Measurements from ENCODE around the gene CCRL2.
"Not testable (repeated sequence)": the region's sequence is repeated elsewhere in the genome, so short reads cannot be mapped to it uniquely, and the experiment has no call there.

Gene CCRL2

GRCh38 chr3:46401579-46401978 is 5.5 kb upstream of the CCRL2 start:
- peaks cover 15% of the 10 kb centered on the region for H3K4me1 ChIP-seq
- H3K9me3 ChIP-seq, result no peaks in the 10 kb centered on the region
- H3K9ac ChIP-seq, result no peak overlapping the region
- TF ChIP-seq Cebpa-rat (IDR thresholded peaks at IDR 0.05), result no peak
- H3K4me2 ChIP-seq, result no peak overlapping the region
- no peak overlapping the region for H3K4me3 ChIP-seq
- H3K27ac ChIP-seq, result no peak overlapping the region
- H3K27me3 ChIP-seq, result no peaks in the 10 kb centered on the region
- no peaks in the 10 kb centered on the region for H3K36me3 ChIP-seq
- H4K20me1 ChIP-seq, result no peaks in the 10 kb centered on the region

- not testable (repeated sequence) for H3K4me2 ChIP-seq, H3K9me3 ChIP-seq, H3K4me3 ChIP-seq, H3K36me3 ChIP-seq, H3K27ac ChIP-seq, H4K20me1 ChIP-seq, H3K9ac ChIP-seq, H3K27me3 ChIP-seq
- peaks cover 28% of the 10 kb centered on the region for H3K4me1 ChIP-seq
Observed at GRCh38 chr3:46402902-46403301, 4.2 kb upstream of the CCRL2 start.

- H3K9ac ChIP-seq, result no peak overlapping the region
- H3K27me3 ChIP-seq, result no peaks in the 10 kb centered on the region
- no peak for TF ChIP-seq Cebpa-rat (IDR thresholded peaks at IDR 0.05)
- no peaks in the 10 kb centered on the region for H4K20me1 ChIP-seq
- peaks cover 37% of the 10 kb centered on the region for H3K4me1 ChIP-seq
- H3K9me3 ChIP-seq, result no peaks in the 10 kb centered on the region
- no peak overlapping the region for H3K27ac ChIP-seq
- no peaks in the 10 kb centered on the region for H3K36me3 ChIP-seq
- peak overlapping the region; percentile 91; the same call in 1 of the 2 replicates for H3K4me2 ChIP-seq
- no peak overlapping the region for H3K4me3 ChIP-seq
Observed at GRCh38 chr3:46405301-46406019, 1.6 kb upstream of the CCRL2 start.

GRCh38 chr3:46406443-46406787 is 644 bp upstream of the CCRL2 start:
- peak overlapping the region; percentile 60; the same call in 1 of the 2 replicates for H3K9ac ChIP-seq
- TF ChIP-seq Cebpa-rat (IDR thresholded peaks at IDR 0.05), result no peak
- H3K4me2 ChIP-seq, result peak overlapping the region; percentile 91
- H3K9me3 ChIP-seq, result no peaks in the 10 kb centered on the region
- H3K27ac ChIP-seq, result peak overlapping the region; percentile 75
- no peak overlapping the region for H3K4me3 ChIP-seq
- peaks cover 37% of the 10 kb centered on the region for H3K4me1 ChIP-seq
- no peaks in the 10 kb centered on the region for H4K20me1 ChIP-seq
- H3K36me3 ChIP-seq, result no peaks in the 10 kb centered on the region
- H3K27me3 ChIP-seq, result no peaks in the 10 kb centered on the region

- Histone ChIP-seq H3K4me3 (peak overlapping the region; percentile 62), H3K36me3 (no peaks in the 10 kb centered on the region), H3K9me3 (no peaks in the 10 kb centered on the region), H3K27ac (peak overlapping the region; percentile 75), H3K4me2 (peak overlapping the region; percentile 91), H3K9ac (peak overlapping the region; percentile 60), H3K27me3 (no peaks in the 10 kb centered on the region), H4K20me1 (no peaks in the 10 kb centered on the region), H3K4me1 (peaks cover 44% of the 10 kb centered on the region)
- no peak for TF ChIP-seq Cebpa-rat (IDR thresholded peaks at IDR 0.05)
Observed at GRCh38 chr3:46407970-46408369, 911 bp downstream of the CCRL2 start.

- Histone ChIP-seq H3K4me2 (peak overlapping the region; percentile 91; the same call in 1 of the 2 replicates), H3K4me3 (no peak overlapping the region), H3K36me3 (no peaks in the 10 kb centered on the region), H4K20me1 (no peaks in the 10 kb centered on the region), H3K27me3 (no peaks in the 10 kb centered on the region), H3K27ac (no peak overlapping the region), H3K9ac (no peak overlapping the region), H3K9me3 (no peaks in the 10 kb centered on the region), H3K4me1 (peaks cover 53% of the 10 kb centered on the region)
- no peak for TF ChIP-seq Cebpa-rat (IDR thresholded peaks at IDR 0.05)
Observed at GRCh38 chr3:46408853-46409252, 1.8 kb downstream of the CCRL2 start.

- H3K9me3 ChIP-seq, result no peaks in the 10 kb centered on the region
- H3K27ac ChIP-seq, result no peak overlapping the region
- no peak overlapping the region for H3K4me3 ChIP-seq
- H3K27me3 ChIP-seq, result no peaks in the 10 kb centered on the region
- peaks cover 55% of the 10 kb centered on the region for H3K4me1 ChIP-seq
- no peak for TF ChIP-seq Cebpa-rat (IDR thresholded peaks at IDR 0.05)
- H3K36me3 ChIP-seq, result no peaks in the 10 kb centered on the region
- H4K20me1 ChIP-seq, result no peaks in the 10 kb centered on the region
- no peak overlapping the region for H3K9ac ChIP-seq
- no peak overlapping the region for H3K4me2 ChIP-seq
Observed at GRCh38 chr3:46409739-46410489, 2.9 kb downstream of the CCRL2 start.

GRCh38 chr3:46410669-46411068 is 3.6 kb downstream of the CCRL2 start:
- Histone ChIP-seq H3K27ac (no peak overlapping the region), H3K9me3 (no peaks in the 10 kb centered on the region), H3K9ac (no peak overlapping the region), H3K4me3 (no peak overlapping the region), H3K36me3 (no peaks in the 10 kb centered on the region), H3K4me2 (no peak overlapping the region), H4K20me1 (no peaks in the 10 kb centered on the region), H3K27me3 (no peaks in the 10 kb centered on the region), H3K4me1 (peaks cover 50% of the 10 kb centered on the region)
- TF ChIP-seq Cebpa-rat (IDR thresholded peaks at IDR 0.05), result no peak

GRCh38 chr3:46411271-46411670 is 4.2 kb downstream of the CCRL2 start:
- Histone ChIP-seq H3K36me3 (no peaks in the 10 kb centered on the region), H3K27ac (no peak overlapping the region), H3K4me2 (no peak overlapping the region), H3K9me3 (no peaks in the 10 kb centered on the region), H3K9ac (no peak overlapping the region), H3K4me3 (no peak overlapping the region), H3K27me3 (no peaks in the 10 kb centered on the region), H4K20me1 (no peaks in the 10 kb centered on the region), H3K4me1 (peaks cover 50% of the 10 kb centered on the region)
- no peak for TF ChIP-seq Cebpa-rat (IDR thresholded peaks at IDR 0.05)

- H3K4me2 ChIP-seq, result peak overlapping the region; percentile 7; the same call in 1 of the 2 replicates
- no peak overlapping the region for H3K9ac ChIP-seq
- H3K27me3 ChIP-seq, result no peaks in the 10 kb centered on the region
- no peaks in the 10 kb centered on the region for H3K9me3 ChIP-seq
- no peaks in the 10 kb centered on the region for H4K20me1 ChIP-seq
- H3K4me3 ChIP-seq, result no peak overlapping the region
- H3K27ac ChIP-seq, result no peak overlapping the region
- peaks cover 46% of the 10 kb centered on the region for H3K4me1 ChIP-seq
- TF ChIP-seq Cebpa-rat (IDR thresholded peaks at IDR 0.05), result no peak
- no peaks in the 10 kb centered on the region for H3K36me3 ChIP-seq
Observed at GRCh38 chr3:46412786-46413298, 5.8 kb downstream of the CCRL2 start.

Data from BLaER1 (cell line).